Measurements from ENCODE around the gene ARL5C.
"Not testable (repeated sequence)": the region's sequence is repeated elsewhere in the genome, so short reads cannot be mapped to it uniquely, and the experiment has no call there.

GRCh38 chr17:39121919-39122318 lies 44.0 kb downstream of the ARL5C start:
- not testable (repeated sequence) for TF ChIP-seq CTCF (IDR thresholded peaks at IDR 0.05; ENCODE audit: low read depth, low read length, poor library complexity, severe bottlenecking); EZH2phosphoT487 (IDR thresholded peaks at IDR 0.05; ENCODE audit: borderline replicate concordance, low read length)

All from DOHH2 (cell line).